Measurements from ENCODE around the gene IGFBP4.

Gene IGFBP4

GRCh38 chr17:40437095-40437732, 6.0 kb upstream of the IGFBP4 start:
- Histone ChIP-seq H3K27me3 (ENCODE audit: control insufficient read depth, insufficient read depth, low read length) (no peaks in the 10 kb centered on the region), H3K4me3 (ENCODE audit: low read length) (no peak overlapping the region), H3K4me1 (ENCODE audit: control insufficient read depth, insufficient read depth, low read length) (peaks cover 31% of the 10 kb centered on the region), H3K36me3 (ENCODE audit: control insufficient read depth, insufficient read depth, low read length) (no peaks in the 10 kb centered on the region), H3K27ac (ENCODE audit: low read depth, low read length) (peak overlapping the region; percentile 51), H3K9ac (ENCODE audit: low read length) (no peak overlapping the region)

- peaks cover 15% of the 10 kb centered on the region for H3K4me1 ChIP-seq (ENCODE audit: control insufficient read depth, insufficient read depth, low read length)
- no peak overlapping the region for H3K27ac ChIP-seq (ENCODE audit: low read depth, low read length)
- H3K4me3 ChIP-seq (ENCODE audit: low read length): no peak overlapping the region
- no peaks in the 10 kb centered on the region for H3K36me3 ChIP-seq (ENCODE audit: control insufficient read depth, insufficient read depth, low read length)
- no peaks in the 10 kb centered on the region for H3K27me3 ChIP-seq (ENCODE audit: control insufficient read depth, insufficient read depth, low read length)
- H3K9ac ChIP-seq (ENCODE audit: low read length): no peak overlapping the region
Observed at GRCh38 chr17:40440166-40440565, 3.1 kb upstream of the IGFBP4 start.

GRCh38 chr17:40442392-40443195, 656 bp upstream of the IGFBP4 start:
- H3K27ac ChIP-seq (ENCODE audit: low read depth, low read length): peak overlapping the region; percentile 97
- peak overlapping the region; percentile 61 for H3K9ac ChIP-seq (ENCODE audit: low read length)
- no peaks in the 10 kb centered on the region for H3K27me3 ChIP-seq (ENCODE audit: control insufficient read depth, insufficient read depth, low read length)
- peak overlapping the region; percentile 74 for H3K4me3 ChIP-seq (ENCODE audit: low read length)
- peaks cover 28% of the 10 kb centered on the region for H3K4me1 ChIP-seq (ENCODE audit: control insufficient read depth, insufficient read depth, low read length)
- no peaks in the 10 kb centered on the region for H3K36me3 ChIP-seq (ENCODE audit: control insufficient read depth, insufficient read depth, low read length)

GRCh38 chr17:40443988-40444899, 994 bp downstream of the IGFBP4 start:
- Histone ChIP-seq H3K4me3 (ENCODE audit: low read length) (peak overlapping the region; percentile 88), H3K27ac (ENCODE audit: low read depth, low read length) (peak overlapping the region; percentile 97), H3K4me1 (ENCODE audit: control insufficient read depth, insufficient read depth, low read length) (peaks cover 40% of the 10 kb centered on the region), H3K36me3 (ENCODE audit: control insufficient read depth, insufficient read depth, low read length) (no peaks in the 10 kb centered on the region), H3K27me3 (ENCODE audit: control insufficient read depth, insufficient read depth, low read length) (no peaks in the 10 kb centered on the region), H3K9ac (ENCODE audit: low read length) (peak overlapping the region; percentile 95)

- Histone ChIP-seq H3K4me1 (ENCODE audit: control insufficient read depth, insufficient read depth, low read length) (peaks cover 52% of the 10 kb centered on the region), H3K27ac (ENCODE audit: low read depth, low read length) (peak overlapping the region; percentile 97), H3K36me3 (ENCODE audit: control insufficient read depth, insufficient read depth, low read length) (no peaks in the 10 kb centered on the region), H3K9ac (ENCODE audit: low read length) (peak overlapping the region; percentile 52), H3K4me3 (ENCODE audit: low read length) (peak overlapping the region; percentile 88), H3K27me3 (ENCODE audit: control insufficient read depth, insufficient read depth, low read length) (no peaks in the 10 kb centered on the region)
Observed at GRCh38 chr17:40445751-40446468, 2.7 kb downstream of the IGFBP4 start.

GRCh38 chr17:40447148-40447644, 3.9 kb downstream of the IGFBP4 start:
- Histone ChIP-seq H3K27ac (ENCODE audit: low read depth, low read length) (peak overlapping the region; percentile 61), H3K4me1 (ENCODE audit: control insufficient read depth, insufficient read depth, low read length) (peaks cover 57% of the 10 kb centered on the region), H3K4me3 (ENCODE audit: low read length) (peak overlapping the region; percentile 48), H3K9ac (ENCODE audit: low read length) (no peak overlapping the region), H3K27me3 (ENCODE audit: control insufficient read depth, insufficient read depth, low read length) (no peaks in the 10 kb centered on the region), H3K36me3 (ENCODE audit: control insufficient read depth, insufficient read depth, low read length) (no peaks in the 10 kb centered on the region)

GRCh38 chr17:40447806-40448205, 4.6 kb downstream of the IGFBP4 start:
- H3K36me3 ChIP-seq (ENCODE audit: control insufficient read depth, insufficient read depth, low read length): peaks cover 3% of the 10 kb centered on the region
- peak overlapping the region; percentile 61 for H3K27ac ChIP-seq (ENCODE audit: low read depth, low read length)
- no peak overlapping the region for H3K9ac ChIP-seq (ENCODE audit: low read length)
- H3K27me3 ChIP-seq (ENCODE audit: control insufficient read depth, insufficient read depth, low read length): no peaks in the 10 kb centered on the region
- H3K4me1 ChIP-seq (ENCODE audit: control insufficient read depth, insufficient read depth, low read length): peaks cover 57% of the 10 kb centered on the region
- peak overlapping the region; percentile 48 for H3K4me3 ChIP-seq (ENCODE audit: low read length)

- Histone ChIP-seq H3K9ac (ENCODE audit: low read length) (no peak overlapping the region), H3K27me3 (ENCODE audit: control insufficient read depth, insufficient read depth, low read length) (no peaks in the 10 kb centered on the region), H3K27ac (ENCODE audit: low read depth, low read length) (peak overlapping the region; percentile 61), H3K36me3 (ENCODE audit: control insufficient read depth, insufficient read depth, low read length) (peaks cover 4% of the 10 kb centered on the region), H3K4me1 (ENCODE audit: control insufficient read depth, insufficient read depth, low read length) (peaks cover 61% of the 10 kb centered on the region), H3K4me3 (ENCODE audit: low read length) (peak overlapping the region; percentile 48)
Observed at GRCh38 chr17:40448213-40448638, 5.0 kb downstream of the IGFBP4 start.

- Histone ChIP-seq H3K4me3 (ENCODE audit: low read length) (peak overlapping the region; percentile 48), H3K4me1 (ENCODE audit: control insufficient read depth, insufficient read depth, low read length) (peaks cover 66% of the 10 kb centered on the region), H3K9ac (ENCODE audit: low read length) (no peak overlapping the region), H3K27me3 (ENCODE audit: control insufficient read depth, insufficient read depth, low read length) (no peaks in the 10 kb centered on the region), H3K36me3 (ENCODE audit: control insufficient read depth, insufficient read depth, low read length) (peaks cover 9% of the 10 kb centered on the region), H3K27ac (ENCODE audit: low read depth, low read length) (peak overlapping the region; percentile 61)
Observed at GRCh38 chr17:40448639-40449261, 5.5 kb downstream of the IGFBP4 start.

GRCh38 chr17:40450175-40450574, 6.9 kb downstream of the IGFBP4 start:
- no peaks in the 10 kb centered on the region for H3K27me3 ChIP-seq (ENCODE audit: control insufficient read depth, insufficient read depth, low read length)
- H3K4me1 ChIP-seq (ENCODE audit: control insufficient read depth, insufficient read depth, low read length): peaks cover 71% of the 10 kb centered on the region
- H3K36me3 ChIP-seq (ENCODE audit: control insufficient read depth, insufficient read depth, low read length): peaks cover 17% of the 10 kb centered on the region
- H3K9ac ChIP-seq (ENCODE audit: low read length): no peak overlapping the region
- H3K27ac ChIP-seq (ENCODE audit: low read depth, low read length): peak overlapping the region; percentile 79
- H3K4me3 ChIP-seq (ENCODE audit: low read length): no peak overlapping the region

- no peak overlapping the region for H3K9ac ChIP-seq (ENCODE audit: low read length)
- peaks cover 71% of the 10 kb centered on the region for H3K4me1 ChIP-seq (ENCODE audit: control insufficient read depth, insufficient read depth, low read length)
- no peaks in the 10 kb centered on the region for H3K27me3 ChIP-seq (ENCODE audit: control insufficient read depth, insufficient read depth, low read length)
- peak overlapping the region; percentile 79 for H3K27ac ChIP-seq (ENCODE audit: low read depth, low read length)
- H3K36me3 ChIP-seq (ENCODE audit: control insufficient read depth, insufficient read depth, low read length): peaks cover 21% of the 10 kb centered on the region
- no peak overlapping the region for H3K4me3 ChIP-seq (ENCODE audit: low read length)
Observed at GRCh38 chr17:40451420-40451819, 8.2 kb downstream of the IGFBP4 start.
